T-cell (primary cell): ENCODE data around the gene TMEM181. TPM values are rescaled to one million over a fixed set of nuclear protein-coding genes. Genes with fewer than 3 reads are reported as not detected.

ENCODE experiments used
- ATAC-seq, 4 experiments: fragments of 200-7000 bp in 3 of 4; fragments of 150-1000 bp in 1 of 4; cut with Tn5 transposase; replicated peaks in 1 of 4; 1 replicate in 3 of 4; 2 replicates in 1 of 4; pipeline ENCODE4 v1.10.0; 2021; ENCODE audit warnings: moderate library complexity in 3 of 4, mild to moderate bottlenecking in 2 of 4, moderate number of reproducible peaks in 1 of 4
- CTCF ChIA-PET, 2 donors: fragments of 300-600 bp; sonication (Branson Sonifier 250); formaldehyde crosslinking; loops; one replicate each; lab custom pipeline; 2022; ENCODE audit warnings: antibody characterized with exemption in 2 of 2; lab: Charles Lee
- POLR2A ChIA-PET, 2 donors: fragments of 300-600 bp; sonication (Branson Sonifier 250); formaldehyde crosslinking; loops; one replicate each; lab custom pipeline; 2022; ENCODE audit warnings: antibody characterized with exemption in 2 of 2; lab: Charles Lee
- DNase-seq, 35 experiments: peaks; one replicate each; pipeline versions ENCODE4 v3.0.0 to v3.0.0-alpha.2; 2013 to 2023
- H3K27ac ChIP-seq: one replicate; pipeline ENCODE4 v1.5.1; 2013; ENCODE audit warnings: low read length
- H3K27me3 ChIP-seq, 2 experiments: replicated peaks in 1 of 2; 1 replicate in 1 of 2; 2 replicates in 1 of 2; pipeline versions ENCODE4 v1.6.1 to v1.7.0; 2013; ENCODE audit warnings: low read length in 1 of 2, mixed read lengths in 1 of 2; ENCODE audit not compliant: control insufficient read depth in 2 of 2, insufficient read depth in 2 of 2; ENCODE audit errors: extremely low read depth in 1 of 2
- H3K36me3 ChIP-seq, 2 donors: 1 replicate in 1 of 2; 2 replicates in 1 of 2; pipeline versions ENCODE4 v1.6.1 to v1.7.0; 2013; ENCODE audit warnings: low read length in 1 of 2; ENCODE audit not compliant: control insufficient read depth in 2 of 2, insufficient read depth in 1 of 2; ENCODE audit errors: extremely low read depth in 1 of 2
- H3K4me1 ChIP-seq, 2 experiments: 1 replicate in 1 of 2; 2 replicates in 1 of 2; pipeline versions ENCODE4 v1.6.1 to v1.7.0; 2013; ENCODE audit warnings: low read length in 2 of 2, mixed read lengths in 1 of 2; ENCODE audit not compliant: insufficient read depth in 2 of 2, control insufficient read depth in 1 of 2; ENCODE audit errors: extremely low read depth in 1 of 2
- H3K4me3 ChIP-seq, 2 donors: 1 replicate in 1 of 2; 2 replicates in 1 of 2; pipeline versions ENCODE4 v1.5.1 to v1.7.0; 2013; ENCODE audit warnings: mild to moderate bottlenecking in 2 of 2, low read length in 1 of 2, moderate library complexity in 1 of 2; ENCODE audit not compliant: control insufficient read depth in 1 of 2; ENCODE audit errors: extremely low read depth in 1 of 2
- H3K9me3 ChIP-seq: 2 replicates; pipeline ENCODE4 v1.7.0; 2013
- H3K27ac Mint-ChIP-seq, 2 donors: one replicate each; pipeline ENCODE4 v1.8.0; 2020 to 2021; ENCODE audit warnings: mild to moderate bottlenecking in 2 of 2, mixed read lengths in 2 of 2
- H3K27me3 Mint-ChIP-seq, 2 donors: one replicate each; pipeline ENCODE4 v1.8.0; 2021 to 2022; ENCODE audit warnings: mixed read lengths in 2 of 2
- H3K36me3 Mint-ChIP-seq: one replicate; pipeline ENCODE4 v1.8.0; 2021; ENCODE audit warnings: mixed read lengths
- H3K4me1 Mint-ChIP-seq, 3 donors: one replicate each; pipeline ENCODE4 v1.8.0; 2020 to 2022; ENCODE audit warnings: mixed read lengths in 3 of 3, mild to moderate bottlenecking in 1 of 3
- H3K4me3 Mint-ChIP-seq, 3 donors: one replicate each; pipeline ENCODE4 v1.8.0; 2020 to 2022; ENCODE audit warnings: mild to moderate bottlenecking in 3 of 3, mixed read lengths in 3 of 3, moderate library complexity in 3 of 3
- H3K9me3 Mint-ChIP-seq, 3 donors: one replicate each; pipeline ENCODE4 v1.8.0; 2020 to 2022; ENCODE audit warnings: mixed read lengths in 3 of 3
- WGBS: methylation state at CpG from one replicate; pipeline ENCODE4 v1.1.5; 2013; ENCODE audit warnings: missing lambda C conversion rate; ENCODE audit not compliant: insufficient coverage; 5-methylcytosine and 5-hydroxymethylcytosine counted together
- total RNA-seq, 35 experiments: library from RNA in 6 of 35; stranded (reverse) in 6 of 35; fragments of 120-200 nt in 1 of 35; gene quantifications; one replicate each; pipeline versions ENCODE4 v1.2.1 to v1.2.4 and lab custom pipeline; 2013 to 2026

Gene TMEM181
- total RNA-seq, 5 donors from 2014 or later (not counting 1 experiment from before 2014, with no cell fraction given) = 15.9 to 21.5 (median 19.9) TPM

- CTCF ChIA-PET = interaction anchor here (1.0 to 1.3 kb wide), 3 partner anchors 48 to 344 kb away, joined by 3 to 8 read pairs (median 4); no protein-coding TSS in a partner anchor
These were observed 1.2 kb upstream of the TMEM181 start for GRCh38 chr6:158558415-158559306.

GRCh38 chr6:158559338-158559894 lies 475 bp upstream of the TMEM181 start:
- ATAC-seq = no peak
- Mint-ChIP-seq H3K9me3 (no peaks in the 10 kb centered on the region), H3K27me3 (no peaks in the 10 kb centered on the region), H3K27ac (peak overlapping the region; percentile 76 to 79), H3K36me3 (no peaks in the 10 kb centered on the region), H3K4me1 (peaks cover 31 to 46% (median 40%) of the 10 kb centered on the region in 3 donors), H3K4me3 (peak overlapping the region; percentile 69 to 94 (median 77))
- peak overlapping the region; percentile 55 to 71 for H3K4me3 ChIP-seq
- no peaks in the 10 kb centered on the region for H3K27me3 ChIP-seq
- H3K27ac ChIP-seq = peak overlapping the region; percentile 60
- POLR2A ChIA-PET = interaction anchor here (0.5 to 0.7 kb wide), 3 partner anchors 11 to 82 kb away, joined by 3 to 4 read pairs (median 3); no protein-coding TSS in a partner anchor
- peaks cover 0 to 5% of the 10 kb centered on the region in 2 donors for H3K36me3 ChIP-seq
- no peaks in the 10 kb centered on the region for H3K9me3 ChIP-seq
- 30% methylated on average over 6 of the region's 14 CpGs for WGBS
- peaks cover 6 to 46% of the 10 kb centered on the region in 2 experiments for H3K4me1 ChIP-seq
- CTCF ChIA-PET = interaction anchor here in 1 of 2 donors (0.7 to 1.2 kb wide), 3 partner anchors 36 to 338 kb away, joined by 4 read pairs; no protein-coding TSS in a partner anchor
- no peak for DNase-seq

More at GRCh38 chr6:158558415-158559306, 1.2 kb upstream of the TMEM181 start:
- Histone ChIP-seq H3K9me3 (no peaks in the 10 kb centered on the region), H3K4me3 (no peak overlapping the region), H3K27ac (peak overlapping the region; percentile 60), H3K4me1 (peaks cover 6 to 38% of the 10 kb centered on the region in 2 experiments), H3K27me3 (no peaks in the 10 kb centered on the region), H3K36me3 (peaks cover 0 to 5% of the 10 kb centered on the region in 2 donors)
- Mint-ChIP-seq H3K27ac (peak overlapping the region; percentile 76 to 79), H3K36me3 (no peaks in the 10 kb centered on the region), H3K4me3 (peak overlapping the region; percentile 69 to 94 (median 77)), H3K4me1 (peaks cover 25 to 38% (median 32%) of the 10 kb centered on the region in 3 donors), H3K27me3 (no peaks in the 10 kb centered on the region), H3K9me3 (no peaks in the 10 kb centered on the region)
- WGBS = 96% methylated on average over 11 of the region's 14 CpGs
- no peak for ATAC-seq
- POLR2A ChIA-PET = no interaction called here
- DNase-seq = no peak

GRCh38 chr6:158560836-158561320 lies 987 bp downstream of the TMEM181 start:
- Histone ChIP-seq H3K4me3 (peak overlapping the region; percentile 71 to 72), H3K27ac (peak overlapping the region; percentile 52), H3K36me3 (peaks cover 0 to 5% of the 10 kb centered on the region in 2 donors), H3K4me1 (peaks cover 5 to 60% of the 10 kb centered on the region in 2 experiments), H3K9me3 (no peaks in the 10 kb centered on the region), H3K27me3 (no peaks in the 10 kb centered on the region)
- ChIA-PET POLR2A (no interaction called here), CTCF (no interaction called here)
- H3K4me1 Mint-ChIP-seq = peaks cover 46 to 56% (median 52%) of the 10 kb centered on the region in 3 donors
- 8% methylated on average over 14 of the region's 19 CpGs for WGBS
- ATAC-seq (no peak), DNase-seq (peak in 2 of 35 experiments; percentile 15 to 27)
- H3K9me3 Mint-ChIP-seq = no peaks in the 10 kb centered on the region
- H3K36me3 Mint-ChIP-seq = peaks cover 1% of the 10 kb centered on the region
- peak overlapping the region; percentile 94 to 96 (median 95) for H3K4me3 Mint-ChIP-seq
- H3K27me3 Mint-ChIP-seq = no peaks in the 10 kb centered on the region
- peak overlapping the region; percentile 94 for H3K27ac Mint-ChIP-seq

- H3K27ac Mint-ChIP-seq = peak overlapping the region; percentile 94
- Histone ChIP-seq H3K27me3 (no peaks in the 10 kb centered on the region), H3K27ac (peak overlapping the region; percentile 52), H3K4me1 (peaks cover 5 to 66% of the 10 kb centered on the region in 2 experiments), H3K36me3 (peaks cover 0 to 5% of the 10 kb centered on the region in 2 donors), H3K4me3 (peak overlapping the region; percentile 71 to 72), H3K9me3 (no peaks in the 10 kb centered on the region)
- H3K27me3 Mint-ChIP-seq = no peaks in the 10 kb centered on the region
- peak overlapping the region; percentile 94 to 96 (median 95) for H3K4me3 Mint-ChIP-seq
- H3K4me1 Mint-ChIP-seq = peaks cover 51 to 61% (median 55%) of the 10 kb centered on the region in 3 donors
- 83% methylated on average over 10 of the region's 14 CpGs for WGBS
- ATAC-seq = no peak
- DNase-seq = no peak
- no peaks in the 10 kb centered on the region for H3K9me3 Mint-ChIP-seq
- peaks cover 3% of the 10 kb centered on the region for H3K36me3 Mint-ChIP-seq
- ChIA-PET CTCF (no interaction called here), POLR2A (interaction anchor here (0.6 to 0.7 kb wide), 2 partner anchors 130 to 136 kb away, joined by 3 to 5 read pairs; no protein-coding TSS in a partner anchor)
These were observed 1.5 kb downstream of the TMEM181 start for GRCh38 chr6:158561321-158561884.

GRCh38 chr6:158561938-158562337 lies 2.0 kb downstream of the TMEM181 start:
- H3K27ac ChIP-seq = no peak overlapping the region
- Mint-ChIP-seq H3K27me3 (no peaks in the 10 kb centered on the region), H3K4me1 (peaks cover 56 to 66% (median 58%) of the 10 kb centered on the region in 3 donors), H3K36me3 (peaks cover 3% of the 10 kb centered on the region), H3K4me3 (peak overlapping the region; percentile 94 to 96 (median 95)), H3K27ac (peak overlapping the region; percentile 69 to 94), H3K9me3 (no peaks in the 10 kb centered on the region)
- ChIA-PET CTCF (no interaction called here), POLR2A (interaction anchor here (0.6 to 0.7 kb wide), 3 partner anchors 129 to 409 kb away, joined by 3 to 5 read pairs (median 3); no protein-coding TSS in a partner anchor)
- no peaks in the 10 kb centered on the region for H3K9me3 ChIP-seq
- ATAC-seq = no peak
- peak overlapping the region in 1 of 2 donors; percentile 72 for H3K4me3 ChIP-seq
- peaks cover 5 to 69% of the 10 kb centered on the region in 2 experiments for H3K4me1 ChIP-seq
- DNase-seq = no peak
- peaks cover 0 to 5% of the 10 kb centered on the region in 2 donors for H3K36me3 ChIP-seq
- H3K27me3 ChIP-seq = no peaks in the 10 kb centered on the region
- 91% methylated on average over 4 of the region's 8 CpGs for WGBS
